Immature natural killer cell (primary cell): ENCODE data around the gene RNF223. TPM values are rescaled to one million over a fixed set of nuclear protein-coding genes. Genes with fewer than 3 reads are reported as not detected.
A peak's percentile ranks its signal among the peaks of the same experiment; 100 is the strongest.
"Not testable (repeated sequence)": the region's sequence is repeated elsewhere in the genome, so short reads cannot be mapped to it uniquely, and the experiment has no call there.

Experiments used
- DNase-seq, 3 donors: peaks; one replicate each; pipeline ENCODE4 v3.0.0; 2022; ENCODE audit warnings: mixed read lengths in 1 of 3
- H3K27ac Mint-ChIP-seq, 6 donors: one replicate each; pipeline ENCODE4 v1.8.0; 2020; ENCODE audit warnings: mixed read lengths in 6 of 6, mild to moderate bottlenecking in 5 of 6, inconsistent platforms in 4 of 6, moderate library complexity in 3 of 6
- H3K27me3 Mint-ChIP-seq, 3 donors: one replicate each; pipeline ENCODE4 v1.8.0; 2020 to 2021; ENCODE audit warnings: low read depth in 3 of 3, mild to moderate bottlenecking in 3 of 3, mixed read lengths in 3 of 3, moderate library complexity in 3 of 3, inconsistent platforms in 1 of 3
- H3K36me3 Mint-ChIP-seq, 3 donors: one replicate each; pipeline ENCODE4 v1.8.0; 2020; ENCODE audit warnings: mixed read lengths in 3 of 3, inconsistent platforms in 2 of 3, mild to moderate bottlenecking in 2 of 3
- H3K4me1 Mint-ChIP-seq, 2 donors: one replicate each; pipeline ENCODE4 v1.8.0; 2020; ENCODE audit warnings: inconsistent platforms in 2 of 2, mild to moderate bottlenecking in 2 of 2, mixed read lengths in 2 of 2, moderate library complexity in 1 of 2
- H3K4me3 Mint-ChIP-seq, 5 donors: one replicate each; pipeline ENCODE4 v1.8.0; 2020; ENCODE audit warnings: mild to moderate bottlenecking in 5 of 5, mixed read lengths in 5 of 5, inconsistent platforms in 3 of 5, moderate library complexity in 3 of 5
- H3K9me3 Mint-ChIP-seq, 6 donors: one replicate each; pipeline ENCODE4 v1.8.0; 2020; ENCODE audit warnings: mild to moderate bottlenecking in 6 of 6, mixed read lengths in 6 of 6, inconsistent platforms in 4 of 6, moderate library complexity in 3 of 6
- polyA plus RNA-seq, 3 donors: library from polyadenylated mRNA; unstranded; fragments of 300-500 nt; fragmentation: Illumina TruSeq; gene quantifications; one replicate each; pipeline ENCODE4 v1.2.3, GENCODE V29; 2021

The RNF223 gene
- polyA plus RNA-seq, 3 donors from 2014 or later, result not detected

- peak overlapping the region; percentile 52 to 78 (median 73) for H3K4me3 Mint-ChIP-seq
These were observed 6.1 kb downstream of the RNF223 start for GRCh38 chr1:1067860-1068516.

GRCh38 chr1:1067284-1067859, 6.7 kb downstream of the RNF223 start:
- Mint-ChIP-seq H3K4me3 (peak overlapping the region in 2 of 5 donors; percentile 13 to 78), H3K27me3 (peaks cover 0 to 6% (median 1%) of the 10 kb centered on the region in 3 donors), H3K4me1 (peaks cover 0 to 4% of the 10 kb centered on the region in 2 donors), H3K36me3 (no peaks in the 10 kb centered on the region), H3K9me3 (no peaks in the 10 kb centered on the region), H3K27ac (no peak overlapping the region)
- no peak for DNase-seq

More at GRCh38 chr1:1067860-1068516, 6.1 kb downstream of the RNF223 start:
- no peak for DNase-seq
- Mint-ChIP-seq H3K27ac (no peak overlapping the region), H3K9me3 (no peaks in the 10 kb centered on the region), H3K4me1 (peaks cover 0 to 4% of the 10 kb centered on the region in 2 donors), H3K27me3 (peaks cover 0 to 6% (median 1%) of the 10 kb centered on the region in 3 donors), H3K36me3 (no peaks in the 10 kb centered on the region)

DNA sequence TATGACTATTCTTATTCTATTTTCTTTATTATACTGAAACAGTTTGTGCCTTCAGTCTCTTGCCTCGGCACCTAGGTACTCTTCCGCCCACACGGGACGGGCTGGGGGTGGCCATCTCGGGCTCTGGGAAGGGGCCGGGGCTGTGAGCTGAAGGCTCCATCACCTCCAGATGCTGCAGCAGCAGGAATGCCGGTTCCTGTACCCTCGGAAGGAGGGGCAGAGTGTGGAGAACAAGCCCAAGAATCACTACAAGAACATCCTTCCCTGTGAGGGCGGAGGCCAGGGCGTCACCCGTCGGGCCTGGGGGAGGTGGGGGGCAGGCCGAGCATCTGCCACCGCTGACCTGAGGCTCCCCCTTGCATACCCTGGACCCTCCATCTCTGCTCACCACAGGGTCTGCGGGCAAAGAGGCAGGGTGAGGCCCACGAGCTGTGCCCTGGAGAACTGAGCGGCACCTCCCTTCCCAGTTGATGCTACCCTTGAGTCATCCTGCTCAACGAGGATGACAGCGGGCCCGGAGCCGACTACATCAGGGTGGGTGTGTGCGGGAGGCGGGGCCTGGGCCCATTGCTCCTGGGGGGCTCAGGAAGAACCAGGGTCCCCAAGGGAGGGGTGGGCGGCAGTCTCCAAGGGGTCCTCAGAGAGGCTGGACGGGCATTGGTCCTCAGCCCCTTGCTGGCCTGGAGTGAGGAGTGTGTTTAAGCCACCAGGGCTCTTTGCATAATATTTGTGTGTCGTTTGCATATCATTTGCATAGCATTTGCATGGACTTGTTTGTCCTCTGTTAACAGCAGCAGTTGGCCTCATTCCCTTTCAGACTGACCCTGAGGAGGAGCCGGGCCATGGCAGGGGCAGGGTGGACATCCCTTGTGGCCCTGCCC, 7.5 kb downstream of the RNF223 start:
- H3K27ac Mint-ChIP-seq, result peak overlapping the region in 2 of 6 donors; percentile 20 to 37

GRCh38 chr1:1065940-1066304, 8.2 kb downstream of the RNF223 start:
- peak overlapping the region in 3 of 6 donors; percentile 46 to 65 (median 54) for H3K27ac Mint-ChIP-seq
- not testable (repeated sequence) for H3K9me3 Mint-ChIP-seq, H3K27me3 Mint-ChIP-seq, H3K4me1 Mint-ChIP-seq, H3K36me3 Mint-ChIP-seq, H3K4me3 Mint-ChIP-seq, DNase-seq

More for the DNA sequence above, 7.5 kb downstream of the RNF223 start:
- no peaks in the 10 kb centered on the region for H3K9me3 Mint-ChIP-seq
- no peak for DNase-seq
- H3K4me1 Mint-ChIP-seq, result peaks cover 0 to 4% of the 10 kb centered on the region in 2 donors
- peaks cover 1 to 6% (median 1%) of the 10 kb centered on the region in 3 donors for H3K27me3 Mint-ChIP-seq
- H3K36me3 Mint-ChIP-seq, result no peaks in the 10 kb centered on the region
- peak overlapping the region in 4 of 5 donors; percentile 27 to 59 (median 40) for H3K4me3 Mint-ChIP-seq

GRCh38 chr1:1065265-1065939, 8.7 kb downstream of the RNF223 start:
- H3K27me3 Mint-ChIP-seq, result peaks cover 2 to 6% (median 3%) of the 10 kb centered on the region in 3 donors
- peaks cover 0 to 4% of the 10 kb centered on the region in 2 donors for H3K4me1 Mint-ChIP-seq
- no peaks in the 10 kb centered on the region for H3K9me3 Mint-ChIP-seq
- no peak overlapping the region for H3K4me3 Mint-ChIP-seq
- H3K27ac Mint-ChIP-seq, result peak overlapping the region in 4 of 6 donors; percentile 24 to 65 (median 50)
- no peaks in the 10 kb centered on the region for H3K36me3 Mint-ChIP-seq
- no peak for DNase-seq

- H3K9me3 Mint-ChIP-seq, result no peaks in the 10 kb centered on the region
- no peak overlapping the region for H3K4me3 Mint-ChIP-seq
- peak overlapping the region in 2 of 6 donors; percentile 46 to 57 for H3K27ac Mint-ChIP-seq
- H3K4me1 Mint-ChIP-seq, result peaks cover 0 to 4% of the 10 kb centered on the region in 2 donors
- no peaks in the 10 kb centered on the region for H3K36me3 Mint-ChIP-seq
- peaks cover 4 to 8% (median 5%) of the 10 kb centered on the region in 3 donors for H3K27me3 Mint-ChIP-seq
- peak; percentile 73 to 75 (median 73) for DNase-seq
These were observed 9.9 kb downstream of the RNF223 start for GRCh38 chr1:1063945-1064831.

GRCh38 chr1:1063261-1063944, 10.7 kb downstream of the RNF223 start:
- Mint-ChIP-seq H3K27ac (no peak overlapping the region), H3K4me3 (no peak overlapping the region), H3K27me3 (peaks cover 7 to 8% (median 8%) of the 10 kb centered on the region in 3 donors), H3K9me3 (no peaks in the 10 kb centered on the region), H3K4me1 (peaks cover 0 to 7% of the 10 kb centered on the region in 2 donors), H3K36me3 (no peaks in the 10 kb centered on the region)
- no peak for DNase-seq

DNA sequence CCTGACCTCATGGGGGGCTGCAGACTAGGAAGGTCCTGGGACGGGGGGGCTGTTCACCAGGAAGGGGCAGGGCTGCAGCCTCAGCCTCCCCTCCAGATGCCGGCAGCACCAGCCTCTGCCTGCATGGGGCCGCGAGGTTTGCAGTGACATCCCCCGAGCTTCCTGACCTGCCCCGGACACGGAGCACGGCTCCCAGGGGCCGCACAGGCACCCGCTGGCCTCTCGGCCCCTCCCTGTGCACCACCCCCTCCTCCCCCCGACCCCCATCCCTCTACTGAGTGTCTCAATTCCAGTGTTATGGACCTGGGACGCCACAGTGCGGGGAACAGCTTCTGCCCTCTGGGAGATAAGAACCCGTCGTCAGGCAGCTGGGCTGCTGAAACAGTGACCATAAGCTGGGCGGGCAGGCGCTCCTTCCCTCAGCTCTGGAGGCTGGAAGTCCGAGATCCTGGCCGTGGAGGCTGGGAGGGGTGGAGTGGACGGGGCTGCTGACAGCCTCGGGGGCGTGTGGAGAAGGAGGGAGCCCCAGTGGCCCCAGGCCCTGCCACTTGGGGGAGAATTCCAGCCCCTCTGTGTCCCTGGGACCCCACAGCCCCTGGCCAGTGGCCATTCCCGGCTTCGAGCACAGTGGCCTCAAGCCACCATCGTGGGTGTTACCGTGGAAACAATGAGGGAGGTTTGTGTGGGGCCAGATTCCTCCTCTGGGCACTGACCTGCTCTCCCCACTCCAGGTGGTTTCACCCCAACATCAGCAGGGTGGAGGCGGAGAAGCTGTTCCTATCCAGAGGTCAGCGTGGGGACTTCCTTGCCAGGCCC, 11.6 kb downstream of the RNF223 start:
- no peaks in the 10 kb centered on the region for H3K36me3 Mint-ChIP-seq
- no peak for DNase-seq
- H3K27ac Mint-ChIP-seq, result no peak overlapping the region
- peaks cover 0 to 5% of the 10 kb centered on the region in 2 donors for H3K4me1 Mint-ChIP-seq
- H3K27me3 Mint-ChIP-seq, result peaks cover 8 to 11% (median 11%) of the 10 kb centered on the region in 3 donors
- H3K9me3 Mint-ChIP-seq, result no peaks in the 10 kb centered on the region
- H3K4me3 Mint-ChIP-seq, result no peak overlapping the region

DNA sequence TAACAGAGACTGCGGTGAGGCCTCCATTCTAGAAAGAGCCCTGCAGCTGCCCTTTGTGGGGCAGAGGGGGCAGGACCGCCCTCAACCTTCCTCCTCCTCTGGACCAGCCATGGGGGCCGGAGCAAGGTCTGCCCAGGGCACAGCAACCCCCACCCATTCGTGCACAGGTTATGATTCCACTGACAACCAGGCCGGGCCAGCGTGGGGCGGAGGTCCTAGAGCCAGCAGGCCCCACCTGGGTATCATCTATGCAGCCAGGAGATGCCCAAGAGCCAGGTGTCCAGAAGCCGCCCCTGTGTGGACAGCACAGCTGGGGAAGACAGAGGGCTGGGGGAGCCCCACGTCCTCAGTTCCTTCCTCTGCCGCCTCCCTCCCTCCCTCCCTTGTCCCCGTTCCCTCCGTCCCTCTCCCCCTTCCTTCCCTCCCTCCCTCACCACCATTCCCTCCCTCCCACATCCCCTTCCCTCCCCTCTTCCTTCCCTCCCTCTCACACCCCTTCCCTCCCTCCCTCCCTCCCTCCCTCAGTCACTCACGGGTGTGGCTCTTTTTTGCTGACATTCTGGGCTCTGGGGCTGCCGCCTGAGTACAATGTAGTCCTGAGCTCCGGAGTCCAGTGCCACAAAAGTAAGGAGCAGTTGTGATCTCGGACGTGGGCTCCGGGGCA, 12.3 kb downstream of the RNF223 start:
- no peak for DNase-seq
- Mint-ChIP-seq H3K27ac (no peak overlapping the region), H3K27me3 (peaks cover 8 to 14% (median 12%) of the 10 kb centered on the region in 3 donors), H3K4me1 (peaks cover 0 to 5% of the 10 kb centered on the region in 2 donors), H3K36me3 (no peaks in the 10 kb centered on the region), H3K4me3 (no peak overlapping the region), H3K9me3 (no peaks in the 10 kb centered on the region)

GRCh38 chr1:1060281-1061000, 13.7 kb downstream of the RNF223 start:
- H3K27me3 Mint-ChIP-seq, result peaks cover 11 to 14% (median 12%) of the 10 kb centered on the region in 3 donors

More at GRCh38 chr1:1060281-1061000, 13.7 kb downstream of the RNF223 start:
- H3K4me3 Mint-ChIP-seq, result peak overlapping the region; percentile 35 to 51 (median 43)
- H3K4me1 Mint-ChIP-seq, result peaks cover 0 to 5% of the 10 kb centered on the region in 2 donors
- H3K27ac Mint-ChIP-seq, result no peak overlapping the region
- no peak for DNase-seq
- no peaks in the 10 kb centered on the region for H3K9me3 Mint-ChIP-seq
- no peaks in the 10 kb centered on the region for H3K36me3 Mint-ChIP-seq
